ENCODE measurements around the gene ITPK1. TPM values are rescaled to one million over a fixed set of nuclear protein-coding genes. Genes with fewer than 3 reads are reported as not detected.

ITPK1 gene
- total RNA-seq, 1 donor from 2014 or later: 32.8 TPM

- Mint-ChIP-seq H3K27ac (ENCODE audit: unreplicated experiment) (no peak overlapping the region), H3K4me1 (ENCODE audit: unreplicated experiment) (peaks cover 10% of the 10 kb centered on the region), H3K27me3 (ENCODE audit: unreplicated experiment) (peaks cover 24% of the 10 kb centered on the region), H3K9me3 (ENCODE audit: unreplicated experiment) (no peaks in the 10 kb centered on the region), H3K36me3 (ENCODE audit: unreplicated experiment) (no peaks in the 10 kb centered on the region), H3K4me3 (ENCODE audit: unreplicated experiment) (no peak overlapping the region)
- no peak for TF ChIP-seq CTCF (IDR thresholded peaks at IDR 0.05)
- DNase-seq (ENCODE audit: extremely low spot score, unreplicated experiment): no peak
Measured at GRCh38 chr14:93126111-93126510, 10.4 kb upstream of the ITPK1 start.

- no peaks in the 10 kb centered on the region for H3K9me3 Mint-ChIP-seq (ENCODE audit: unreplicated experiment)
- H3K36me3 Mint-ChIP-seq (ENCODE audit: unreplicated experiment): no peaks in the 10 kb centered on the region
- peaks cover 12% of the 10 kb centered on the region for H3K27me3 Mint-ChIP-seq (ENCODE audit: unreplicated experiment)
- no peak for DNase-seq (ENCODE audit: extremely low spot score, unreplicated experiment)
- no peak overlapping the region for H3K4me3 Mint-ChIP-seq (ENCODE audit: unreplicated experiment)
- no peak for TF ChIP-seq CTCF (IDR thresholded peaks at IDR 0.05)
- no peaks in the 10 kb centered on the region for H3K4me1 Mint-ChIP-seq (ENCODE audit: unreplicated experiment)
- no peak overlapping the region for H3K27ac Mint-ChIP-seq (ENCODE audit: unreplicated experiment)
Measured at GRCh38 chr14:93122826-93123225, 7.1 kb upstream of the ITPK1 start.

GRCh38 chr14:93121030-93121834 is 5.5 kb upstream of the ITPK1 start:
- no peak for DNase-seq (ENCODE audit: extremely low spot score, unreplicated experiment)
- TF ChIP-seq CTCF (IDR thresholded peaks at IDR 0.05): no peak
- Mint-ChIP-seq H3K27ac (ENCODE audit: unreplicated experiment) (no peak overlapping the region), H3K27me3 (ENCODE audit: unreplicated experiment) (peaks cover 6% of the 10 kb centered on the region), H3K9me3 (ENCODE audit: unreplicated experiment) (no peaks in the 10 kb centered on the region), H3K36me3 (ENCODE audit: unreplicated experiment) (no peaks in the 10 kb centered on the region), H3K4me3 (ENCODE audit: unreplicated experiment) (no peak overlapping the region), H3K4me1 (ENCODE audit: unreplicated experiment) (peaks cover 2% of the 10 kb centered on the region)

GRCh38 chr14:93120517-93120916 is 4.8 kb upstream of the ITPK1 start:
- Mint-ChIP-seq H3K36me3 (ENCODE audit: unreplicated experiment) (no peaks in the 10 kb centered on the region), H3K4me1 (ENCODE audit: unreplicated experiment) (peaks cover 2% of the 10 kb centered on the region), H3K27me3 (ENCODE audit: unreplicated experiment) (peaks cover 6% of the 10 kb centered on the region), H3K27ac (ENCODE audit: unreplicated experiment) (no peak overlapping the region), H3K4me3 (ENCODE audit: unreplicated experiment) (no peak overlapping the region), H3K9me3 (ENCODE audit: unreplicated experiment) (no peaks in the 10 kb centered on the region)
- DNase-seq (ENCODE audit: extremely low spot score, unreplicated experiment): no peak
- TF ChIP-seq CTCF (IDR thresholded peaks at IDR 0.05): no peak

GRCh38 chr14:93116676-93117200 is 1.0 kb upstream of the ITPK1 start:
- DNase-seq (ENCODE audit: extremely low spot score, unreplicated experiment): no peak
- no peak for TF ChIP-seq CTCF (IDR thresholded peaks at IDR 0.05)
- H3K36me3 Mint-ChIP-seq (ENCODE audit: unreplicated experiment): no peaks in the 10 kb centered on the region
- peak overlapping the region; percentile 50 for H3K27ac Mint-ChIP-seq (ENCODE audit: unreplicated experiment)
- H3K4me1 Mint-ChIP-seq (ENCODE audit: unreplicated experiment): peaks cover 24% of the 10 kb centered on the region
- no peaks in the 10 kb centered on the region for H3K9me3 Mint-ChIP-seq (ENCODE audit: unreplicated experiment)
- no peaks in the 10 kb centered on the region for H3K27me3 Mint-ChIP-seq (ENCODE audit: unreplicated experiment)
- H3K4me3 Mint-ChIP-seq (ENCODE audit: unreplicated experiment): peak overlapping the region; percentile 68
